K562 (cell line): Measurements from ENCODE around the gene MARS1. TPM values are rescaled to one million over a fixed set of nuclear protein-coding genes. Genes with fewer than 3 reads are reported as not detected.

Experiments used
- ATAC-seq: fragments of 200-7000 bp; cut with Tn5 transposase; 3 replicates; pipeline ENCODE4 v1.9.1; 2020; ENCODE audit warnings: moderate library complexity
- BruUV-seq: library from RNA; stranded (reverse); fragments of 400-500 nt; replicated peaks from 2 replicates; lab custom pipeline; 2021; lab: Mats Ljungman, UMichigan
- CTCF ChIA-PET: fragments of 300-600 bp; formaldehyde crosslinking; extraction: SDS; loops from one replicate; lab custom pipeline; 2021; ENCODE audit warnings: low intra/inter-chr PET ratio; lab: Yijun Ruan, JAX
- POLR2A ChIA-PET: fragments of 300-600, 350-650 bp; sonication (Branson Sonifier 250); formaldehyde crosslinking; extraction: SDS; loops from one replicate; lab custom pipeline; 2021; ENCODE audit warnings: antibody characterized with exemption, inconsistent platforms; lab: Yijun Ruan, JAX
- DNase-seq, 4 experiments: peaks; one replicate each; pipeline versions ENCODE4 v3.0.0 to v3.0.0-alpha.2; 2011 to 2018; ENCODE audit warnings: low spot score in 3 of 4, mixed read lengths in 3 of 4; ENCODE audit errors: extremely low read depth in 1 of 4
- FAIRE-seq: peaks from 2 replicates; lab custom pipeline; 2011; peaks lifted over from hg19 to GRCh38; lab: Jason Lieb, UNC
- H2AFZ ChIP-seq: 2 replicates; pipeline ENCODE4 v1.6.0; 2011; ENCODE audit warnings: low read depth, low read length, control low read depth, inconsistent platforms
- H3K27ac ChIP-seq: fragments of 200-600 bp; 3 replicates; pipeline ENCODE4 v1.8.0; 2011; ENCODE audit warnings: low read depth, mild to moderate bottlenecking, control low read depth, inconsistent platforms, low read length, moderate library complexity, mixed read lengths; ENCODE audit errors: extremely low read depth
- H3K27me3 ChIP-seq, 2 experiments: fragments of 300-600 bp in 1 of 2; 2 replicates in 1 of 2; 3 replicates in 1 of 2; pipeline versions ENCODE4 v1.6.0 to v1.8.0; 2011; ENCODE audit warnings: inconsistent platforms in 2 of 2, low read length in 2 of 2, mild to moderate bottlenecking in 1 of 2, mixed read lengths in 1 of 2, moderate library complexity in 1 of 2; ENCODE audit not compliant: control insufficient read depth in 2 of 2, insufficient read depth in 2 of 2
- H3K36me3 ChIP-seq: fragments of 300-600 bp; 3 replicates; pipeline ENCODE4 v1.8.0; 2011; ENCODE audit warnings: mild to moderate bottlenecking, low read length, inconsistent platforms; ENCODE audit not compliant: control insufficient read depth, insufficient read depth
- H3K4me1 ChIP-seq, 2 experiments: fragments of 200-600 bp in 1 of 2; replicated peaks in 1 of 2; 2 replicates in 1 of 2; 3 replicates in 1 of 2; pipeline versions ENCODE4 v1.5.1 to v1.8.0; 2011; ENCODE audit warnings: inconsistent platforms in 2 of 2, low read length in 2 of 2, mild to moderate bottlenecking in 1 of 2, mixed read lengths in 1 of 2, moderate library complexity in 1 of 2; ENCODE audit not compliant: control insufficient read depth in 2 of 2, insufficient read depth in 2 of 2
- H3K4me2 ChIP-seq: 2 replicates; pipeline ENCODE4 v1.6.1; 2011; ENCODE audit warnings: low read length, control low read depth, inconsistent platforms, mixed read lengths; ENCODE audit not compliant: insufficient read depth
- H3K4me3 ChIP-seq: fragments of 200-600 bp; sonication (generic), shearing (Covaris generic); 2 replicates; pipeline ENCODE4 v1.5.1; 2016; ENCODE audit warnings: control low read depth, inconsistent platforms
- H3K79me2 ChIP-seq: fragments of 200-600 bp; 3 replicates; pipeline ENCODE4 v1.8.0; 2011; ENCODE audit warnings: low read length, inconsistent platforms; ENCODE audit not compliant: control insufficient read depth, insufficient read depth
- H3K9ac ChIP-seq, 2 experiments: 2 replicates each; pipeline versions ENCODE4 v1.6.0 to v1.6.1; 2011; ENCODE audit warnings: low read depth in 2 of 2, low read length in 2 of 2, control low read depth in 1 of 2, inconsistent platforms in 1 of 2, mild to moderate bottlenecking in 1 of 2, mixed read lengths in 1 of 2; ENCODE audit not compliant: insufficient read depth in 1 of 2
- H3K9me1 ChIP-seq: one replicate; pipeline ENCODE4 v1.6.0; 2011; ENCODE audit warnings: inconsistent platforms, mild to moderate bottlenecking, low read length, moderate library complexity; ENCODE audit not compliant: control insufficient read depth, insufficient read depth
- H3K9me3 ChIP-seq: replicated peaks from 2 replicates; pipeline ENCODE4 v1.5.1; 2011; ENCODE audit warnings: low read depth, low read length, inconsistent platforms; ENCODE audit not compliant: control insufficient read depth, insufficient read depth
- H4K20me1 ChIP-seq: replicated peaks from 2 replicates; pipeline ENCODE4 v1.6.1; 2011; ENCODE audit warnings: low read length, inconsistent platforms, mixed read lengths; ENCODE audit not compliant: control insufficient read depth, insufficient read depth
- MAFG ChIP-seq: fragments of 450-650 bp; conservative IDR thresholded peaks from 2 replicates; pipeline ENCODE4 v1.6.1; 2016; ENCODE audit warnings: missing genetic modification characterization, missing compliant biosample characterization
- MEF2D ChIP-seq: conservative IDR thresholded peaks from 2 replicates; pipeline ENCODE4 v1.6.1; 2016; ENCODE audit warnings: low read depth, missing genetic modification characterization, missing compliant biosample characterization
- NFE2L1 ChIP-seq: fragments of 450-650 bp; IDR thresholded peaks from 2 replicates; pipeline ENCODE4 v1.6.1; 2016; ENCODE audit warnings: missing genetic modification characterization, low read depth, mild to moderate bottlenecking, missing compliant biosample characterization, moderate library complexity, borderline replicate concordance
- POLR2G ChIP-seq: fragments of 200-400 bp; formaldehyde crosslinking; IDR thresholded peaks from 2 replicates; pipeline ENCODE4 v1.6.1; 2017; ENCODE audit warnings: low read depth, mild to moderate bottlenecking, antibody characterized with exemption, low read length, moderate library complexity
- RBM15 ChIP-seq: fragments of 200-400 bp; formaldehyde crosslinking; IDR thresholded peaks from 2 replicates; pipeline ENCODE4 v1.6.1; 2018; ENCODE audit warnings: mild to moderate bottlenecking, low read length, moderate library complexity; ENCODE audit not compliant: insufficient read depth
- ZNF445 ChIP-seq: fragments of 250-450 bp; sonication (Bioruptor Pico); IDR thresholded peaks from 2 replicates; pipeline ENCODE4 v1.4.0; 2020; ENCODE audit warnings: low read depth, mild to moderate bottlenecking, moderate library complexity
- WGBS: fragments of 100-300 bp; shearing (Covaris generic); methylation state at CpG from one replicate; pipeline ENCODE4 v1.1.6; 2016; ENCODE audit warnings: low coverage, mixed read lengths; ENCODE audit not compliant: insufficient coverage; ENCODE audit errors: missing lambda C conversion rate; 5-methylcytosine and 5-hydroxymethylcytosine counted together
- in situ Hi-C: fragments of 300-500 bp; cut with MboI; formaldehyde crosslinking; loops from 4 replicates; pipeline ENCODE4 v1.15.0; 2018; ENCODE audit warnings: inconsistent platforms, mixed read lengths
- intact Hi-C: fragments of 100-400 bp; cut with micrococcal nuclease; formaldehyde crosslinking; loops from 2 replicates; pipeline ENCODE4 v1.14.2; 2022
- polyA plus RNA-seq, 8 experiments: library from polyadenylated mRNA; depleted of rRNA in 4 of 8; stranded (reverse) in 5 of 8; unstranded in 3 of 8; fragments of >200 nt; fragmentation: Nextera tagmentation in 2 of 8; fragmentation: Illumina TruSeq in 1 of 8; extraction: Ambion mirVana in 2 of 8; extraction: Trizol in 1 of 8; gene quantifications; 2 replicates each; pipeline versions ENCODE4 v1.2.1 to v1.2.3, GENCODE V29; 2011 to 2014; ENCODE audit warnings: inconsistent platforms in 1 of 8, missing spikeins in 1 of 8
- total RNA-seq, 7 experiments: library from RNA; depleted of rRNA in 6 of 7; stranded (reverse); fragments of >200 nt in 6 of 7; fragmentation: Illumina TruSeq in 2 of 7; extraction: Trizol in 2 of 7; gene quantifications; 2 replicates each; pipeline versions ENCODE4 v1.2.1 to v1.2.3, GENCODE V29; 2011 to 2021; ENCODE audit warnings: low replicate concordance in 1 of 7
- TF ChIP-seq, protein P1 (sequence below), 2 experiments: fragments of 450-650 bp; IDR thresholded peaks; 2 replicates each; pipeline ENCODE4 v1.6.1; 2018; ENCODE audit warnings: mild to moderate bottlenecking in 2 of 2, low read depth in 1 of 2; ENCODE audit not compliant: partially characterized antibody in 2 of 2

MARS1 gene
- total and polyA plus RNA-seq, 9 of the 15 experiments (the other 6 are each of a cell fraction or from before 2014, with no cell fraction given): 117 to 382 (median 220) TPM

DNA sequence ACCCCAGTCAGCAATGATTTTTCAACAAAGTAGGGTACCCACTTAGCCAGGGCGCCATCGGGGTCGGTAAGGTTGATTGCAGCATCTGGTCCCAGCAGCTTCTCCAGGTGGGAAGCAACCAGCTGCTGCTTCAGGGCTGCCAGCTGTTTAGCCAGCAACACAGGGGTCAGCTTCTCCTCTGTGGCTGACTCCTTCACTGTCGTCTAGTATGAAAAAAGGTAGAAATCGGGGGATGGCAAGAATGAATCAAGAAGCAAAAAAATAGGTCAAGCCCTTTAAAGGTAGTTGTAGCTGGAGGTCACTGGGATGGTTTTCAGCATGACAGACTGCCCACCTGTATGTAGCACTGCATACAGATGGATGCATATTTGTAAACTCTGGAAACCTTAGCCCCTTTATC is 46.4 kb downstream of the MARS1 start (continued):
- TF ChIP-seq, protein P1, sequence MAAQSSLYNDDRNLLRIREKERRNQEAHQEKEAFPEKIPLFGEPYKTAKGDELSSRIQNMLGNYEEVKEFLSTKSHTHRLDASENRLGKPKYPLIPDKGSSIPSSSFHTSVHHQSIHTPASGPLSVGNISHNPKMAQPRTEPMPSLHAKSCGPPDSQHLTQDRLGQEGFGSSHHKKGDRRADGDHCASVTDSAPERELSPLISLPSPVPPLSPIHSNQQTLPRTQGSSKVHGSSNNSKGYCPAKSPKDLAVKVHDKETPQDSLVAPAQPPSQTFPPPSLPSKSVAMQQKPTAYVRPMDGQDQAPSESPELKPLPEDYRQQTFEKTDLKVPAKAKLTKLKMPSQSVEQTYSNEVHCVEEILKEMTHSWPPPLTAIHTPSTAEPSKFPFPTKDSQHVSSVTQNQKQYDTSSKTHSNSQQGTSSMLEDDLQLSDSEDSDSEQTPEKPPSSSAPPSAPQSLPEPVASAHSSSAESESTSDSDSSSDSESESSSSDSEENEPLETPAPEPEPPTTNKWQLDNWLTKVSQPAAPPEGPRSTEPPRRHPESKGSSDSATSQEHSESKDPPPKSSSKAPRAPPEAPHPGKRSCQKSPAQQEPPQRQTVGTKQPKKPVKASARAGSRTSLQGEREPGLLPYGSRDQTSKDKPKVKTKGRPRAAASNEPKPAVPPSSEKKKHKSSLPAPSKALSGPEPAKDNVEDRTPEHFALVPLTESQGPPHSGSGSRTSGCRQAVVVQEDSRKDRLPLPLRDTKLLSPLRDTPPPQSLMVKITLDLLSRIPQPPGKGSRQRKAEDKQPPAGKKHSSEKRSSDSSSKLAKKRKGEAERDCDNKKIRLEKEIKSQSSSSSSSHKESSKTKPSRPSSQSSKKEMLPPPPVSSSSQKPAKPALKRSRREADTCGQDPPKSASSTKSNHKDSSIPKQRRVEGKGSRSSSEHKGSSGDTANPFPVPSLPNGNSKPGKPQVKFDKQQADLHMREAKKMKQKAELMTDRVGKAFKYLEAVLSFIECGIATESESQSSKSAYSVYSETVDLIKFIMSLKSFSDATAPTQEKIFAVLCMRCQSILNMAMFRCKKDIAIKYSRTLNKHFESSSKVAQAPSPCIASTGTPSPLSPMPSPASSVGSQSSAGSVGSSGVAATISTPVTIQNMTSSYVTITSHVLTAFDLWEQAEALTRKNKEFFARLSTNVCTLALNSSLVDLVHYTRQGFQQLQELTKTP (IDR thresholded peaks at IDR 0.05; ENCODE audit: low read depth in 1 of 2, partially characterized antibody in 2 of 2): no peak
- TF ChIP-seq MEF2D (tag) (no peak), NFE2L1 (tag) (no peak), ZNF445 (CRISPR knock-in tag) (no peak), MAFG (tag) (no peak)

DNA sequence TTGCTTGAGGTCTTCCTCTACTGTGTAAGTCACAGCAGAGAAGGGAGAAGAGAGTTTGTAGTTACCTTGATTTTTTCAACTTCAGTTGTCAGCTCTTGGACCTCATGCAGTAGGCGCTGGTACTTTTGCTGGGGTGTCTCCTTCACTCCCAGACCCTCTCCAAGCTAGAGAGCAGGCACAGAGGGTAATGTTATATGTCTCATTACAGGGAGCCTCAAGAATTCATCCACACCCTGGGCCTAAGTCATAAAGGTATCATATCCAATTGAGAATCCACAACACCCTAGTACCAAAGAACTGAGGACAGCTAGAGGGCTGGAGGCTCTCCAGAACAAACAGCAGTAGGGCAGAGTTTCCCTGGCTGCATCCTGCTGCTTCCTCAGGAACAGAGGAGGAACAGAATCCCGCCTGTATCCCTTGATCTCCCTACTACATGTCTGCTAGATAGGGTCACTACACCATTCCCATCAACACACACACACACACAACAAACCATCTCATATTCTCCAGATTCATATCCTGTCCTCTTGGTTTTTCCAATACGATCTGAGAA is 47.2 kb downstream of the MARS1 start:
- 84% methylated on average over 3 of the region's 3 CpGs for WGBS
- Histone ChIP-seq H4K20me1 (no peaks in the 10 kb centered on the region), H2AFZ (no peak overlapping the region), H3K27ac (no peak overlapping the region), H3K4me2 (no peak overlapping the region), H3K79me2 (peaks cover 14% of the 10 kb centered on the region), H3K9ac (no peak overlapping the region), H3K27me3 (no peaks in the 10 kb centered on the region), H3K9me1 (no peaks in the 10 kb centered on the region), H3K36me3 (peaks cover 84% of the 10 kb centered on the region), H3K4me1 (peaks cover 14 to 27% of the 10 kb centered on the region in 2 experiments), H3K9me3 (no peaks in the 10 kb centered on the region), H3K4me3 (no peak overlapping the region)
- TF ChIP-seq POLR2G (0 out of 2 replicates have a peak, but pooled peaks have one; percentile 6), RBM15 (no peak)
- ATAC-seq (no peak), DNase-seq (no peak), FAIRE-seq (no peak)
- in situ Hi-C loops (no loop called here), intact Hi-C loops (no loop called here)
- POLR2A ChIA-PET: interaction anchor here (0.6 to 12.7 kb wide), 8 partner anchors 7 to 545 kb away, joined by 3 to 225 read pairs (median 4); partner anchors contain the start of genes DCTN2, DDIT3 and MBD6
- no TSS peak for BruUV-seq
- CTCF ChIA-PET: no interaction called here
